HG02943 (cell line): ENCODE results near the gene LBH.
A peak's percentile ranks its signal among the peaks of the same experiment; 100 is the strongest.

Source experiments
- ATAC-seq: cut with Tn5 transposase; IDR thresholded peaks from one replicate; pipeline ENCODE4 v1.9.1; 2021; ENCODE audit warnings: mild to moderate bottlenecking, low read depth, moderate library complexity; ENCODE audit not compliant: unreplicated experiment

The LBH gene

DNA sequence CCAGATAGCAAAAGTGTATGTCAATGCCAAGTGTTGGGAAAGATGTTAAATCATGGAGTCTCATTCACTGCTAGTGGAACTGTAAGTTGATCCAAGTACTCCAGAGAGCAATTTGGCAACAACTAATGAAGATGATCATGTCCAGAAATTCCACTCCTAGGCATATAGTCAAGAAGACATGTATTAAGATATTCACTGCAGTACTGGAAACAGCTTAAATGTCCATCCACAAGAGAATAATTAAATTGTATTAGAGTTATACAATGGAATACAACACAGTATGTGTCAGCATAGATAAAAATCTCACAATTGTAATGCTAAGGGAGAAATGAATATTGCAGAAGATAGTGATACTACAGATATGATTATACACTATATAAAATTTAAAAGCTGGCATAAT lies 15.2 kb upstream of the LBH start:
- no peak for ATAC-seq

DNA sequence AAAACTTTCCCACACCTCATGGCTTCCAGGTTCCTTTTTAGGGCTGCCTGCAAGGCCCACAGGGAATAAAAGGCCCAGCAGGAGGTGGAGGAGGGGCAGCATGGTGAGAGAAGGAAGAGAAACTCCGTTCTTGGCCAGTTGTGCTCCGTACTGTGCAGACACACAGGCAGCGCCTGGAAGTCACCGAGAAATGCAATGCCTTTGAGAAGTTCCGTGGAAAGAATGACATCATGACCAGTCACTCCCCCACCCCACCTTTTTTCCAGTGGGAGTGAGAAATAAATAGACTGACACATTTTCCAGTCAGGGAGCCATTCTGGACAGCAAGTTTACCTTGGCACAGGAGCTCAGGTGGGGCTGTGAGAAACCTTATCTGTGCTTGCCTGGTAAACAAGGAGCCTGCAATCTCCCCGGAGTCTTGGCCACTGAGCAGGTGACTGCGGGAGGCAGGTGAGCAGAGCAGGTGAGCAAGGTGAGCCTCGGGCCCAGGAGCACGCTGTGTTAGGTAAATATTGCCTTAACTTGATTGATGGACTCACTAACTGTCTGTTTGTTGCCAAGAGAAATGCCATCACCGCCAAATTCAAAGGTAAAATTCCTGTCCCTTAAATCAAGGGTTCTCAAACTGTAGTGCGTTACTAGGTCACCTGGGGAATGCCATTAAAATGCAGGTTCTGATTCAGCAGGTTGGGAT lies 13.5 kb upstream of the LBH start:
- ATAC-seq: no peak

DNA sequence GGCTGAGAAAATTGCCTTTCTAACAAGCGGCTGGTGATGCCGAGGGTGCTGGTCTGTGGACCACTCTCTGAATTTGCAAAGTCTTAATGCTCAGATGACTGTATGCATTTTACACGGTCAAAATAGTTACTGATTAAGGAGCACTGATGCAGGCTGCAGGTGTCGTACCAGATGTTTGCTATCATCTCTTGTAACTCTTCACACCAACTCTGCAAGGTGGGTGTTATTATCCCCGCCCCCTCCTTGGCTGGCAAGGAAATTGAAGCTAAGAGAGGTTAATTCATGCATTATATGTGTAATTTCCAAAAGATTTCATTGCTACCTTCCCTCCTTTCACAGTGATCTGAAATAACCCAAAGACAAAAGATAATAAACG lies 13.0 kb upstream of the LBH start:
- no peak for ATAC-seq

DNA sequence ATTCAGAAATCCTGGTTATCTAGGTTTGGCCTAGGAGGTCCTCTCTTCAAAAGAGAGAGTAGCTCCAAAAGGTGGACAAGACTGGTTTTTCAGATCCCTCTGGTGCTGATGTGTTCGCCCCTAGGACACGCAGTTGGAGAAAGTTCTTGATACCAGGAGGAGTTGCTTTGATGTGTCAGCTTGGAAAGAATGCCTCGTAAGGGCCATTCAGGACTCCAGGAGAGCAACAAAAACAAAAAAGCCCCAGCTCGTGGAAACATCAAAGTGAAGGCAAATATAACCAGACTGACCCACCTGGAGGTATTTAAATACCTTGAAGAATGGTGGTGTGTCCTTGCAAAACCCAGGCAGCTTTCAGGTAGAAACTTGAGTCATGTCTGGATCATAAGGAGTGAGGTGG lies 12.5 kb upstream of the LBH start:
- no peak for ATAC-seq

DNA sequence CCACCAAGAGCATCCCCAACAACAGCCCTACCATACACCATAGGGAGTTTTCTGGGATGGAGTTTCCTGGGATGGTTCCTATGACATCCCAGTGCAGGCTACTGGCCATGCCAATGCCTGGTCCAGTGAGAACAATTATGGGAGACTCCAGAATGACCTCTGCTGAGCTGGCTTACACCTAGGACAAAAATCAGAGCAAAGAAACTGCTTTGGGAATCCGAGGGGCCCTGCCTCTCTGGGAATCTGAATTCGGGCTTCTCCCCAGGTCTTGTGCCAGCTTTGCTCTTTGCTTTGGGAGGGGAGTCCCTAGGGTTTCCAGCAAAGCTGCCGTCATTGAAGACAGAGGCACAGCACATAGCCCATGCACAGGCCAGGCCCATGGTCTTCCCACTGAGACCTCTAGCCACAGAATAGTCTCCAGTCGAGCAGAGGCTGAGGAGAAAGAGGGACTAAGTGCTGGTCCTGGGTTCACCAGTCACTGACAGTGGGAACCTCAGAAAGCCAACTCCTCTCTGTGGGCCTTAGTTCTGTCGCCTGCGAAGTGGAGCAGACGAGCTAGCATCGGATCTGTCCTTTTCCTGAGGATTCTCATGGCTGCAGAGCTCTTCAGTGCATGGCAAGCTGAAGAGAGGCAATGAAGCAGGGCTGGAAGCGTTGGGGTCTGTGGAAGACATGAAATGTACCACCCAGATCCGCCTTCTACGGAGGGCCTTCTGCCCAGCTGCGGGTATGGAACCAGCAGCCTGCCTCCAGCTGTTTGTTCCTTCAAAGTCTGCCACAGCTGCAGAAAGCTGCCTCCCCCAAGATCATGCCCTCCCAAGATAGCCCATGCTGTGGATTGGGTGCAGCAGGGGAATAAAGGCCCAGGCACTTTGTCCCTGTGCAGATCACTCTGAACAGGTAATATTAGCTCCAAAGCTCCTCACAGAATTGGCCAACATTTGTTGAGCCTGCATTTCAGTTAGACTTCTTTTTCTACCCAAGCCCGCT lies 11.2 kb upstream of the LBH start:
- ATAC-seq: no peak

DNA sequence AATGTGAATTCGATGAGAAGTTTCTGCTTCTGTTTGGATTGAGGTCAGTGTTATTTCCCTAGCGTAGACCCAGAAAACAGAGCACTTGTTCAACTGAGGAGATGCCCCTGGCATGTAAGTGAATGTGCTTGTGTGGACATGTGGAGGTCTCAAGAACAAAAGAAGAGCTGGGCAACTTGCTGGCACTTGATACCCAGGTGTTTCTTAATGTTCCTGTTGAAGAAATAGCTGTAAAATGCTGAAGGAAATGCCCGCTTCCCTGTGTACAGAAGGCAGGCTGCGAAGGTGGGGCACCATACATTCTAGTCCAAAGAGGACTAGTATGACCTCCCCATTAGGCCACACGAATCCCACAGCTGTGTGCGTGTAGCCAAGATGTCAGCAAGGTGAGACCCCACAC lies 9.8 kb upstream of the LBH start:
- ATAC-seq: no peak

DNA sequence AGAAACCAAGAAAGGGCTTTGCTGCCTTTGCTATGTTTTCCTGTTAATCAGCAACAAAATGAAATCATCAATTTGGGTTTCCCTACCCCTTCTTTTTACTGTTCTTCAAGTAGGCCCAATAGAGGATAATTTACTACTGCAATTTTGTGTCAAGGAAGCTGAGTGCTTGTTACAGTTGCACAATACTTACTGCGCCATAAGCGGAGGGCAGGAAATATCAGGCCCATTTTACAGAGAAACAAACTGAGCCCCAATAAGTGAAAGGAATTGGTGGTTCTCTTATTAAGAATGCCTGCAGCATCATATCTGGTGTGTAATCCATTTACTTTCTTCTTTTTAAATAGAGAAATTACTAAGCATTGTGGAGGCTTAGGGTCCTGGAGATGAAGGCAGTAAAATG lies 9.3 kb upstream of the LBH start:
- ATAC-seq: no peak

DNA sequence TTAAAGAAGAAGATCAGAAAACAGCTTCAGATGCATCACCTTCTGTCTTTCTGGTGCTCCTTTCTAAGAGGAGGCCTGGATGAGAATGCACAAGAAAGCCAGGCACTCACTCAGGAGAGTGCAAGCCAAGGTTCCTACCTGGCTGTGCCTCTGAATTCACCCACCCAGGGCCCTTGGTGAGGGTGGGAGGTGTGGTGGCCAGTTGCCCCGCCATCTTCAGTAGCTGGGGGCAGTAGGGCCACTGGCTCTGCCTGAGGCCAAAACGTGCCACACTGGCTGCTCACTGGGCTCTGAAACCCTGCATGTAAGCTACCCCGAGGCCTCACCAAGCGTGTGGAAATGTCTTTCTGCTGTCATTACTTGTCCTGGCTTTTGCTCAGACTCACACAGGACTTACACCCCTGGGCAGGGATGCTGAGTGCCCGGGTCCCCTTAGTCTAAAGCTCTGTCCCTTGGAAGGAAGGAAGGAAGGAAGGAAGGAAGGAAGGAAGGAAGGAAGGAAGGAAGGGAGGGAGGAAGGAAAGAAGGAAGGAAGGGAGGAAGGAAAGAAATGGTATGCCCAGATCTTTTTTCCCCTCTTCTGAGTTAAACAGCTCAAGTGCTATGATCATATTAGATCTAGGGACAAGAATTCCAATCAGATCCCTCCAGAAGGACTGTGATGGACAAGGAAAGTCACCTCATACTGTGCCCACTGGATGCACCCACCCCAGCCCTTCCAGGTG lies 8.5 kb upstream of the LBH start:
- ATAC-seq: no peak

DNA sequence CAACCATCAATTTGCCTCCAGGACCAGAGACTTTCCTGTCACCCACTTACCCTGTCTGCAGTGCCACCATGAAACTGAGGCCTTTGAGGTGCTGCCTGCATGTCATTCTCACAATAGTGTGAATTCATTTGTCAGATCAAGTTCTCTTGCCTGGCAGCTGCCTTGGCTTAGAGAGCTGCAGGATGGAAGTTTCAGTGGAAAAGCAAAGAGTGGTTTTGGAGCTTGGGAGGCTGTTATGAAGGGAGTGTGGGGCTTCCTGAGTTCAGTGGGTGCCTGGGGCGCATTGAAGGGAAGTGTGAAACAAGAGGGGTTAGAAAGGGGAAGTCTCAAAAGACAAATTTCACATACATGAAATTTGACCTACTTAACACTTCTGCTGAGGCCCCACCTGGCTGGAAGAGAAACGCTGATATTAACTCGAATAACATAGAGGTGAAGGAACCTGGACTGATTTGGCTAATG lies 7.9 kb upstream of the LBH start:
- no peak for ATAC-seq

DNA sequence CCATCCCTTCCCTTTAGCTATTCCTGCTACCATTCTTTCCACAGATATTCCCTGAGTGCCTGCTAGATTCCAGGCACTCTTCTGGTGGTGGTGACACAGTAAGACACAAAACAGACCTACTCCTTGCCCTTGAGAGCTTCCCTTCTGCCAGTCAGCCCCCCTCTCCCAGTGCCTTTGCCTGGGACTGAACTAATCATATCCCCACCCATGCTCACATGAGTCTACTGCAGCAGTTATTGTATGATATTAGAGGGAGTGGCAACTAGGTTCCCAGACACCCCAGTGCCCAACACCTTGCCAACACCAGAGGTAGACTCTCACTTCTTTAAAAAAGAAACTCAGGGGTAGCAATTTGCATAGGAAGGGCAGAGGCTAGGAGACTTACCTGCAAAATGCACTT lies 7.2 kb upstream of the LBH start:
- ATAC-seq: no peak

DNA sequence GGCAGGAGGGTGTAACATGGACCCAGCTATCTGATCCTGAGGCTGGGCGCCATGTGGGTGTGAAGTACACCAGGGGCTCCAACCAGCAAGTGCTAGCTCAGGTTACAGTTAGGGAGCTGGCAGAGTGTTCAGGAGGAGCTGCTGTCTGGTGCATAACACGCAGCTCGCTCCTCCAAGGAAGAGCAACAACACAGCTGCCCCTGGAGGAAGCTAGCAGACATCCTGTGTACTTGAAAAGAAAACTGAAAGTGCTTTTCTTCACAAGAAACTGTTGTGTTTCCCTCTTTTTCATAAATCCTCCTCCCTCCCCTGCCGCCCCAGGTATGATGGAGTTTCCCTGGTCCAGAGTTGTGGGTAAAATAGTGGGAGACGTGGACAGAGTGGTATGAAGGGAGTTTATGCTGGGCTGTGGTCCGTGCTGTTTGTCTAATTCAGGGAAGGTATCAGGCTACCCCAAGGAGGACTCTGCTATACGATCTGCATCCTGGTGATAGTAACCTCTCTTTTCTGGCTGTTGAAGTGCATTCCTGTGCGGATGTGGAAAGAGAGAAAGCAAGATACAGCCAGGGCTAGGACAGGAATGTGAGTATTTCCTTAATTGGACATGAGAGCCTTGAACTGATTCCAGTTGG lies 6.1 kb upstream of the LBH start:
- ATAC-seq: peak; percentile 50

DNA sequence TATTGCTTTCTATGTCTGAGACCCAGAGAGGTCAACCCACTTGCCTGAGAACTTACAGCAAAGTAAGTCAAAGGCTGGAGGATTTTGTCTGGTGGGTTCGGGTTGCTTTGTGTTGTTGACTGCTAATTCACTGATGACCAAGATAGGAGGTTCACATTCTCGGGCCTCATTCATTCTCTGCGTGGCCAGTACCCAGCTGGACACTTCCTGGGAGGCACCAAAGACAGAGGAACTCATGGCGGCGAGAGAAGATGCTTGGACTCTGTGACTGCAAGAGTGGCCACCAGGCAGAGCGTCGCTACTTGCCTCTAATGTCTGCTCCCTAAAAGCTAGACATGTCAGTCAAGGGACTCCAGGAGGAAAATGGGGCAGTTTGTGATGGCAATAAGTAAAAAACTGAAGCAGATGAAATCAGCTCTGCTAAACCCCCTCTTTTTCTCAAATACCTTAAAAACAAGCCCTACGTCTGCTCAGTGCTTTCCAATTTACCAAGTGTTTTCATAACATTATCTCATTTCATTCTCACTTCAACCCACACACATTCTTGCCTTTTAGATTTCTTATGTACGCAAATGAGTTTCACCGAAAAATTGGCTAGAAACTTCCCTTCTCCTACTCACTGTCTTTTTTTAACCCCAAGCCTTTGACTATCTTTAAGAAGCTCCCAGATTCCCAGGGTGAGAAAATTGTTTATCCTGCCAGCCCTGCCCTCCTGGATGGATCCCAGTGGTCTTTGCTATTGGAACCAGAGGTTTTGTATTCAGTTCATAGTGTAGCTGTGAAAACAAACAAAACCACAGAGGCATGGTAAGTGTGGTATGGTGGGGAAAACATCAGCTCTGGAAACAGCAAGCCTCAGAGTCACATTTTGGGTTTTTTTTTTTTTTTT lies 4.9 kb upstream of the LBH start:
- no peak for ATAC-seq

DNA sequence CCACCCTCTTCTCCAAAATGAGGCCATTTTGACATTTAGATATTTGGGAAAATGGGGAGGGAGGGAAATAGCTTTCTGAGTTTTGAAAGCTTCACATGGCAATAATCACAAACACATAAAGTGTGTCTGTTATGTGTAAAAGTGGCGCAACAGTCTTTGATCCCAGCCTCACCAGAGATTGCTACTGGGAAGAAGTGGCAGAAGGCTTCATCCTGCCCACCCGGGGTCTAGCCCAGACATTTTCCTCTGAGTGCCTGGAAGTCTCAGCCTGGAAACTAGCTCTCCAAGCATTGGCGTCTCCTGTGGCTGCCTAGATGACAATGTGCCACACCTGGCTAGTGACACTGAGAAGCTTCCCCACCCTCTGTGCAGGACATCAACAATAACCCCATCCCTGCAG lies 1.7 kb upstream of the LBH start:
- no peak for ATAC-seq

DNA sequence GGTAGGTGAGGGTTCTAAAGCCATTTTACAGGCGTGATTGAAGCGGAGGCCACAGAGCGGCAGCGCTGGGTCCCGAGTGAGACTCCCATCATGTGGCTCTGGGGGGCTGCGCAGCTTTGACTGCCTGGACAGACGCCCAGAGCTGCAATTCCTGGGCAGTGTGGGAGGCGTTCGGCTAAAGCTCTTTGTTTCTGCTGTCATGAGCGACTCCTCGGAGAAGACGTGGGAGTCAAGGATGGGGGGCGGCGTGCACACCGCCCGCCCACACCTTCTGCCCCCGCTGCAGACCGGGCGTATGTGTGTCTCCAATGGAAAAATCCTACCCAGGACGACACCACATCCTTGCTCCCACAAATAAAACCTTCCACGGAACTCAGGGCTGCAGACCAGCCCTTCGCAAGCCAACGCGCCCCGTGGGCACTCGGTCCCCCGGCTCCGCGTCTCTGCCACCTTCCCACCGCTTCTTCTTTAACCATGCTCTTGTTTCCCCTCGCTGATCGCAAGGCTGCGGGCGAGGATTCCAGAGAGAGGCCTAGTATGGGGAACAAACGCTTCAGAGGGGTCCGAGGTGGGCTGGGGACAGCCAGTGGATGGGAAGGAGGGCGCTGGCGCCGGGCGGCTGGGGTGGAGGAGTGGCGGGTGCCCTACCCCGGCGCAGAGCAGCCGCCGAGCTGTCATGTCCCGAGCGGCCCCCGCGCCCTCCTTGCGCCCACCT lies 680 bp upstream of the LBH start:
- ATAC-seq: no peak

DNA sequence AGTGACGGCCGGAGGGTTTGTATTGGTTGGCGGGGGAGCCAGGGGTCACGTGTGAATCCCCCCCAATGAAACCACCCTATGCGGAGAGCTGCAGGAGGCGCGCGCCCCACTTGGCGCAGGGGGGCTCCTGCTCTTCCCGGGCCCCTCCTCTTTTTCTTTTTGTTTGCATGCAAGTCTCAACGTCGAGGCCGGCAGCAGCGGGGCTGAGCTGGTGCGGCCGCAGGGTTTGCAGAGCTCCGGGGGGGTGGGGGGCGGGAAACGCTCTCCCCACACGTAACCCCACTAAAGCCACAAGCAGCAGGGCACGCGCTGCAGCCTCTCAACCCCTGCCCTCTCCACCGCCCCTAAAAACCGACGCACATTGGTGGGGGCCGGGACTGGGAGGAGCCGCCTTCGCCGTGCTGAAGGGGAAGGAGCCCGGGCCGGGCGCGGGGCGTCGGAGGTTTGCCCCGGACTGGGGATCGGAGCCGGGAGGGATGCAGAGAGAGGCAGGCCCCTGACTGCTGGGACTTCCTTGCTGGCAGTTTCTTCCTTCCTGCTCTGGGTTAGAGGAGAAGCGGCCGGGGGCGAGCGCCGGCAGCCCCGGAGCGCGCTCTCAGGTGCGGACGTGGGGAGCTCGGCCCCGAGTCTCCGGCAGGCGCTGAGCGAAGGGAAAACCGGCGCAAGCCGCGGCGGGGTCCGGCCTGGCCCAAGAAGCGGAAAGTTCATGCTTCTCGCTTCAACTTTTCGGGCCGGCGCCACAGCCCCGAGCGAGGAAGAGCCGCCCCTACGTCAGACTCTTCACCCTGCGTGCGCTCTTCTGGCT lies 864 bp downstream of the LBH start:
- peak; percentile 32 for ATAC-seq

DNA sequence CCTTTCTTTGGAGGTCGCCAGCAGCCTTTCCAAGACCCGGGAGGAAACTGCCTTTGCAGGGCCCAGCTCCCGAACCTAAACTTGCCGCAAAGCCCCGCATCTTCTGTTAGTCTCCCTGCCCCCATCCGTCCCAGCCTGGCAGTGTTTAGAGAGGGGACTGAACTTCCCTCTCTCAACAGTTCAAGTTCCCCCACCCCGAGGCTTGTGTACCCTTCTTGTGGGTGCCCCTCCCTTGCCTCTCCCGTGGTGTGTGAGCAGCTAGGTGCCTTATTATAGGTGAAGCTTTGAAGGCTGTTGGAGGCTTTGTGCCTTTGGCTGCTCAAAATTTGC lies 1.4 kb downstream of the LBH start:
- ATAC-seq: no peak

DNA sequence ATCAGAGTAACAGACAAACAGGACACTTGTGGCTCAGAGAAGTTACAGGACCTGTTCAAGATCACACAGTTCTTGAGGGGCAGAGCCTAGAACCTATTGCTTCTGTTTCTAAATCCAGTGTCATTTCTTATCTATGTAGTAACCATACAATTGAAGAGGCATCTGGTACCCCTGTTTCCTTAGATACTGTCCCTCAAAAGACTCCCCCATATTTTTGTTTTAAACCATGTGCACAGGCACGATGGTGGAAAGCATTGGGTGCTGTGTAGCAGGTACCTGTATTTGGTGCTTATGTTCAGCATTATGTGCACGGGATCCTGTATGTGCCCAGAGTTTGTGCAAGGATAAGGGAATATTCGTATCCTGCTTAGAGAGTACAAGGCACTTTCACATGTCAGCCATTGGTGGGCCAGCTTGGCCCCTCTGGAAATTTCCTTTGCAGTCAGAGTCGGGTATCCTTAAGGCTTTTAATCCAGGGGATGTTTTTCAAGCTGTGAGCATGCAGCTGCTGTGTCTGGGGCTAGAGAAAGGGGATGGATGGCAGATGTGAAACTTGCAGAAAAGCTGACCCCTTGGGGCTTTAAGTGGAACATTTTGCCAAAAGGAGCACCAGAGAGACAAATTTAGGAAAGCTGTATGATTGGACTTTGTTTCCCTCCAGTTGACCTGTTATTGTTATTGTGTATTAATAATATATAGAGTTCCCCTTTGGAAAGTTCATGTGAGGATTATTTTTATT lies 2.1 kb downstream of the LBH start:
- no peak for ATAC-seq
